Heart left ventricle (tissue), 16 donors: ENCODE results near the gene ERN1. TPM values are rescaled to one million over a fixed set of nuclear protein-coding genes. Genes with fewer than 3 reads are reported as not detected.

Experiments
- ATAC-seq, 4 donors: fragments of 200-7000 bp; cut with Tn5 transposase; one replicate each; pipeline ENCODE4 v1.9.1; 2020 to 2022; ENCODE audit warnings: moderate library complexity in 4 of 4, mild to moderate bottlenecking in 3 of 4, moderate number of reproducible peaks in 1 of 4
- DNase-seq, 5 donors: peaks; one replicate each; pipeline ENCODE4 v3.0.0-alpha.2; 2020
- H3K27ac ChIP-seq, 12 donors: fragments of 200-600 bp; sonication (generic) in 4 of 12; one replicate each; pipeline versions ENCODE4 v1.5.0 to v1.8.0; 2016 to 2022; ENCODE audit warnings: mild to moderate bottlenecking in 2 of 12
- H3K27me3 ChIP-seq, 9 donors: fragments of 200-600 bp; sonication (generic) in 2 of 9; one replicate each; pipeline versions ENCODE4 v1.5.1 to v1.8.0; 2016 to 2022; ENCODE audit warnings: mild to moderate bottlenecking in 3 of 9
- H3K36me3 ChIP-seq, 9 donors: fragments of 200-600 bp; sonication (generic) in 2 of 9; one replicate each; pipeline versions ENCODE4 v1.5.0 to v1.8.0; 2018 to 2022; ENCODE audit warnings: mild to moderate bottlenecking in 2 of 9
- H3K4me1 ChIP-seq, 12 donors: fragments of 200-600 bp; sonication (generic) in 4 of 12; one replicate each; pipeline versions ENCODE4 v1.5.0 to v1.8.0; 2016 to 2022; ENCODE audit warnings: mild to moderate bottlenecking in 3 of 12
- H3K4me3 ChIP-seq, 12 donors: fragments of 200-600 bp; sonication (generic) in 4 of 12; one replicate each; pipeline versions ENCODE4 v1.5.0 to v1.8.0; 2017 to 2022; ENCODE audit warnings: mild to moderate bottlenecking in 9 of 12, moderate library complexity in 4 of 12
- H3K9me3 ChIP-seq, 12 donors: fragments of 200-600 bp; sonication (generic) in 4 of 12; one replicate each; pipeline versions ENCODE4 v1.5.0 to v1.8.0; 2016 to 2022; ENCODE audit warnings: mild to moderate bottlenecking in 1 of 12
- POLR2A ChIP-seq, 2 donors: fragments of 450-650 bp; IDR thresholded peaks; one replicate each; pipeline ENCODE4 v1.6.1; 2017; ENCODE audit warnings: antibody characterized with exemption in 2 of 2, mild to moderate bottlenecking in 2 of 2, moderate library complexity in 2 of 2
- WGBS, 4 donors: extraction: QIAGEN DNeasy Blood & Tissue Kit in 2 of 4; methylation state at CpG; one replicate each; pipeline versions ENCODE4 v1.1.5 to v1.1.7; 2013 to 2018; 5-methylcytosine and 5-hydroxymethylcytosine counted together
- intact Hi-C, 10 donors: fragments of 100-400 bp; cut with DNase I; formaldehyde crosslinking; loops; one replicate each; pipeline versions ENCODE4 v1.11.1 to v1.14.2; 2022
- polyA plus RNA-seq, 2 donors: library from polyadenylated mRNA; stranded (reverse); fragments of 200-250 nt; gene quantifications; one replicate each; pipeline ENCODE4 v1.2.3, GENCODE V29; 2013
- total RNA-seq, 9 donors: library from RNA; depleted of rRNA in 2 of 9; stranded (reverse); fragments of >200 nt in 2 of 9; fragmentation: NEBNext Ultra II Directional in 3 of 9; extraction: Animal tissue kit (Norgen Biotek cat#: 25700) in 3 of 9; gene quantifications; one replicate each; pipeline versions ENCODE4 v1.1.0 to v1.2.4, GENCODE V29; 2016 to 2023
- TF ChIP-seq, protein P1 (sequence below), 12 donors: fragments of 200-600 bp; sonication (generic) in 4 of 12; IDR thresholded peaks; one replicate each; pipeline versions ENCODE4 v1.5.0 to v1.8.0; 2018 to 2022; ENCODE audit warnings: antibody characterized with exemption in 12 of 12, mild to moderate bottlenecking in 5 of 12
- donor health status: ischemic (EF 13 %, LVEDD 7.1; RV severe dilation, severe dysfunction).
- donor health status: healthy with polysubstance abuse.
- donor health status: DM: no; HTN: yes; CAD: no.
- donor health status: DM: no; HTN: no; CAD: no.
- donor health status: ischemic (EF 25% LVEDD 6.9; RV normal size, moderate dysfunction).
- donor health status: ischemic (EF 25% LVEDD 5.7; RV mildly dilated, moderate dysfunction).
- donor health status: healthy.
- donor health status: DM: yes; HTN: yes; CAD: no.
- donor health status: ischemic (EF 35%, LVEDD 5.7; RV mildly dilated, moderate dysfunction).
- donor health status: nonischemic (EF 11% LVEDD 7.7; RV severe dilation, severe dysfunction).
- donor health status: DM: yes; HTN: yes; CAD: no.
- donor health status: PGD.
- donor health status: ischemic (EF 29% LVEDD 5.4; RV normal size, mild dysfunction).
- donor health status: nonischemic (EF 23%, LVEDD 6.1; RV moderate dilation, normal function).

ERN1 gene
- total and polyA plus RNA-seq, 11 donors = 1.5 to 18.7 (median 7.4) TPM

- peak in 4 of 5 donors; percentile 59 to 69 (median 64) for DNase-seq
- intact Hi-C loops = loop anchor here (1.0 to 10.0 kb wide), 8 partner anchors 15 to 284 kb away; partner anchors contain the start of genes CSHL1 (in 7 of the 10) and GH1 (in 2 of the 10)
- TF ChIP-seq, protein P1, sequence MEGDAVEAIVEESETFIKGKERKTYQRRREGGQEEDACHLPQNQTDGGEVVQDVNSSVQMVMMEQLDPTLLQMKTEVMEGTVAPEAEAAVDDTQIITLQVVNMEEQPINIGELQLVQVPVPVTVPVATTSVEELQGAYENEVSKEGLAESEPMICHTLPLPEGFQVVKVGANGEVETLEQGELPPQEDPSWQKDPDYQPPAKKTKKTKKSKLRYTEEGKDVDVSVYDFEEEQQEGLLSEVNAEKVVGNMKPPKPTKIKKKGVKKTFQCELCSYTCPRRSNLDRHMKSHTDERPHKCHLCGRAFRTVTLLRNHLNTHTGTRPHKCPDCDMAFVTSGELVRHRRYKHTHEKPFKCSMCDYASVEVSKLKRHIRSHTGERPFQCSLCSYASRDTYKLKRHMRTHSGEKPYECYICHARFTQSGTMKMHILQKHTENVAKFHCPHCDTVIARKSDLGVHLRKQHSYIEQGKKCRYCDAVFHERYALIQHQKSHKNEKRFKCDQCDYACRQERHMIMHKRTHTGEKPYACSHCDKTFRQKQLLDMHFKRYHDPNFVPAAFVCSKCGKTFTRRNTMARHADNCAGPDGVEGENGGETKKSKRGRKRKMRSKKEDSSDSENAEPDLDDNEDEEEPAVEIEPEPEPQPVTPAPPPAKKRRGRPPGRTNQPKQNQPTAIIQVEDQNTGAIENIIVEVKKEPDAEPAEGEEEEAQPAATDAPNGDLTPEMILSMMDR (IDR thresholded peaks at IDR 0.05) = no peak
- no peak for TF ChIP-seq POLR2A (IDR thresholded peaks at IDR 0.05)
- Histone ChIP-seq H3K36me3 (no peaks in the 10 kb centered on the region), H3K4me1 (peaks cover 0 to 54% (median 22%) of the 10 kb centered on the region in 12 donors), H3K27me3 (no peaks in the 10 kb centered on the region), H3K9me3 (no peaks in the 10 kb centered on the region), H3K27ac (peak overlapping the region; percentile 80 to 98 (median 94)), H3K4me3 (peak overlapping the region; percentile 2 to 94 (median 82))
- 19 to 24% (median 22%) methylated on average over 20 to 24 of the region's 24 CpGs for WGBS, 4 donors
- ATAC-seq = peak in 3 of 4 donors; percentile 3 to 59 (median 14)
Observed at GRCh38 chr17:64130559-64131001, 636 bp upstream of the ERN1 start.

GRCh38 chr17:64129515-64129764 lies 504 bp downstream of the ERN1 start:
- peak overlapping the region; percentile 69 to 94 (median 85) for H3K4me3 ChIP-seq
- intact Hi-C loops = loop anchor here in 1 of 10 donors (5.0 kb wide), 1 partner anchor 47 kb away; no protein-coding TSS in a partner anchor
- H3K36me3 ChIP-seq = no peaks in the 10 kb centered on the region
- H3K27me3 ChIP-seq = no peaks in the 10 kb centered on the region
- no peaks in the 10 kb centered on the region for H3K9me3 ChIP-seq
- H3K27ac ChIP-seq = peak overlapping the region; percentile 90 to 98 (median 96)
- H3K4me1 ChIP-seq = peaks cover 0 to 54% (median 22%) of the 10 kb centered on the region in 12 donors
- TF ChIP-seq, protein P1 (IDR thresholded peaks at IDR 0.05) = no peak
- TF ChIP-seq POLR2A (IDR thresholded peaks at IDR 0.05) = no peak
- DNase-seq = no peak
- WGBS, 4 donors = 0 to 1% (median 0%) methylated on average over 2 to 31 of the region's 31 CpGs
- no peak for ATAC-seq

GRCh38 chr17:64128787-64129514 lies 993 bp downstream of the ERN1 start:
- Histone ChIP-seq H3K27me3 (no peaks in the 10 kb centered on the region), H3K4me3 (peak overlapping the region; percentile 69 to 94 (median 85)), H3K27ac (peak overlapping the region; percentile 90 to 98 (median 96)), H3K36me3 (no peaks in the 10 kb centered on the region), H3K4me1 (peaks cover 0 to 54% (median 22%) of the 10 kb centered on the region in 12 donors), H3K9me3 (no peaks in the 10 kb centered on the region)
- WGBS, 4 donors = 10 to 14% (median 13%) methylated on average over 14 to 15 of the region's 15 CpGs
- ATAC-seq (peak in 1 of 4 donors; percentile 8), DNase-seq (peak in 2 of 5 donors; percentile 33 to 43)
- TF ChIP-seq, protein P1 (IDR thresholded peaks at IDR 0.05) = no peak
- TF ChIP-seq POLR2A (IDR thresholded peaks at IDR 0.05) = no peak
- intact Hi-C loops = loop anchor here in 1 of 10 donors (5.0 kb wide), 1 partner anchor 47 kb away; no protein-coding TSS in a partner anchor

DNA sequence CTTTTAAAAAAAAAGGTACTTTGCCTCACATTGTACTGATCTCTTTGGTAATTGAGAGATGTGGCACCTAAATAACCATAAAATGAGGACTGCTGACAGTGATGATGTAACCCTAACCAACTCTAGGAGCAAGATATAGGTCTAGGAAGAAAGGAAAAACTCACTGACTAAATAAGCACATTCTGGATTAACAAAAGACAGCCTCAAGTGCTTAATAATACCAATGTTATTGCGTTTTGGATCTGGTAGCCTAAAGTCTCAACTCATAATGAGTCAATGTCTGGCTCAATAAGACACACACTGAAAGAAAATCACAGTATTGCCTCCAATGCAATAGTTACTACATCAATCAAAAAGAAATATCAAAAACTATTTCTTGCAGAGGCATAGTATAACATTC lies 3.0 kb downstream of the ERN1 start:
- intact Hi-C loops = loop anchor here in 1 of 10 donors (5.0 kb wide), 1 partner anchor 45 kb away; no protein-coding TSS in a partner anchor
- 87 to 93% (median 90%) methylated on average over 1 of the region's 1 CpG for WGBS, 4 donors

More for the DNA sequence above, 3.0 kb downstream of the ERN1 start:
- Histone ChIP-seq H3K9me3 (no peaks in the 10 kb centered on the region), H3K4me3 (no peak overlapping the region), H3K36me3 (no peaks in the 10 kb centered on the region), H3K27ac (no peak overlapping the region), H3K4me1 (peaks cover 0 to 60% (median 22%) of the 10 kb centered on the region in 12 donors), H3K27me3 (no peaks in the 10 kb centered on the region)
- DNase-seq (no peak), ATAC-seq (no peak)
- TF ChIP-seq, protein P1 (IDR thresholded peaks at IDR 0.05) = no peak
- TF ChIP-seq POLR2A (IDR thresholded peaks at IDR 0.05) = no peak
